ENCODE measurements around the gene JAKMIP1. TPM values are rescaled to one million over a fixed set of nuclear protein-coding genes. Genes with fewer than 3 reads are reported as not detected.

Gene JAKMIP1
- total RNA-seq, 1 experiment from 2014 or later = not detected

DNA sequence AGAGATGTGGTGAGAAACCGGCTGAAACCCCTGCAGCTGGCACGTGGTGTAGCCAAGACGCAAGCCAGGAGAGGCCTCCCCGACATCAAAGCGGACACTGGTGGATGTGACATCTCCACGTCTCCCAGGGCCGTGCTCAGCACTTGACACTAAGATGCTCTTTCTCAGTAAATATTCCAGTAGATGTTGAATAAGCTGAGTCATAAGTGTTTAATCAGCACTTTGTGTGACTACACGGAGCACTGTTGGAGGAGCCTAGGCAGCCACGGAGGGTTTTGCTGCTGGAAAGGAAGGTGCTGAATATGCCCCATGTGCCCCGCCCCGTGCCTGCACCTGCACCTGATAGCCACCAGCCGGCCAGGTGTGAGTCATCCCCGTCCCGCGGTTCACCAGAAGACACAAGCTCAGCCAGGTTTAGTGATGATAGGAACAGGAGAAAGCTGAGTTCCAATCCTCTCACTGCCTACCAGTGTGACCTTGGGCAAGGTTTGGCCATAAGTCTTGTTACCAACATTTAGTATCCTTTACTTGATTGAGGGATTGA lies 153.1 kb downstream of the JAKMIP1 start:
- H3K4me3 ChIP-seq (ENCODE audit: low read depth, low read length) = no peak overlapping the region

DNA sequence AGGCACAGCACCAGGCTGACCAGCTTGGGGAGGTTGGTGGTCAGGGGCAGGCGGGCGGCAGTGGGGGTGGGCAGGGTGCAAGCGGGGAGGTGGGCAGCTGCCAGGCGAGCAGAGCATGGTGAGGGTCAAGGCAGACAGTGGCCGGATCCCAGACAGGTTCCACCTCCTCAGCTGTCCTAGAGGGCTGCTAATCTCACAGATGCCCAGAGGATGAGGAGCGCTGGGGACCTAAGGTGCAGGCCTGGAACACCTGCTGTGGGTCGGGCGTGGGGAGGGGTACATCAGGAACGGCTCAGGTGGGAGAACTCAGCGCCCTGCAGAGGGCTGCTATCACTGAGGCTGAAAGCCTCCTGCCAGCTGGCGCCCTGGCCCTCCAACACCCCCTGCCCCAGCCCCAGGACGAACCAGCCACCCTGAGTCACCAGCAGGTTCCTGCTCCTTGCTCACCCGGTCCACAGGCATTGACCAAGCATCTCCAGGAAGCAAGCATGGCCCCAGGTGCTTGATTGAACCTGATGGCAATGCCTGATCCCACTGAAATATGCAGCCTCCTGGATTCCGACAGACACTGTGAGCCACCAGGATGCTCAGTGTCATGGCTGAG lies 153.7 kb downstream of the JAKMIP1 start:
- H3K4me1 Mint-ChIP-seq (ENCODE audit: low read depth, unreplicated experiment) = no peaks in the 10 kb centered on the region
- peaks cover 30% of the 10 kb centered on the region for H3K27me3 Mint-ChIP-seq (ENCODE audit: insufficient read depth, unreplicated experiment)
- H3K4me3 Mint-ChIP-seq (ENCODE audit: unreplicated experiment) = no peak overlapping the region
- BruUV-seq (replicated peaks) = no TSS peak
- TF ChIP-seq, protein P1, sequence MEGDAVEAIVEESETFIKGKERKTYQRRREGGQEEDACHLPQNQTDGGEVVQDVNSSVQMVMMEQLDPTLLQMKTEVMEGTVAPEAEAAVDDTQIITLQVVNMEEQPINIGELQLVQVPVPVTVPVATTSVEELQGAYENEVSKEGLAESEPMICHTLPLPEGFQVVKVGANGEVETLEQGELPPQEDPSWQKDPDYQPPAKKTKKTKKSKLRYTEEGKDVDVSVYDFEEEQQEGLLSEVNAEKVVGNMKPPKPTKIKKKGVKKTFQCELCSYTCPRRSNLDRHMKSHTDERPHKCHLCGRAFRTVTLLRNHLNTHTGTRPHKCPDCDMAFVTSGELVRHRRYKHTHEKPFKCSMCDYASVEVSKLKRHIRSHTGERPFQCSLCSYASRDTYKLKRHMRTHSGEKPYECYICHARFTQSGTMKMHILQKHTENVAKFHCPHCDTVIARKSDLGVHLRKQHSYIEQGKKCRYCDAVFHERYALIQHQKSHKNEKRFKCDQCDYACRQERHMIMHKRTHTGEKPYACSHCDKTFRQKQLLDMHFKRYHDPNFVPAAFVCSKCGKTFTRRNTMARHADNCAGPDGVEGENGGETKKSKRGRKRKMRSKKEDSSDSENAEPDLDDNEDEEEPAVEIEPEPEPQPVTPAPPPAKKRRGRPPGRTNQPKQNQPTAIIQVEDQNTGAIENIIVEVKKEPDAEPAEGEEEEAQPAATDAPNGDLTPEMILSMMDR (IDR thresholded peaks at IDR 0.05; ENCODE audit: insufficient read depth in 1 of 2, low read depth in 1 of 2, low read length in 1 of 2, severe bottlenecking in 1 of 2, unreplicated experiment in 1 of 2) = no peak
- Histone ChIP-seq H3K4me1 (no peaks in the 10 kb centered on the region), H3K27me3 (replicated peaks; ENCODE audit: control insufficient read depth, insufficient read depth, low read length) (no peaks in the 10 kb centered on the region), H3K36me3 (ENCODE audit: control insufficient read depth, insufficient read depth, low read length) (no peaks in the 10 kb centered on the region), H3K9me3 (no peaks in the 10 kb centered on the region), H3K4me3 (ENCODE audit: low read depth, low read length) (no peak overlapping the region)
- no peak for DNase-seq
- H3K27ac Mint-ChIP-seq (ENCODE audit: unreplicated experiment) = no peak overlapping the region
- CTCF ChIA-PET = no interaction called here
- POLR2A ChIA-PET = no interaction called here
- intact Hi-C loops (cut with micrococcal nuclease; ENCODE audit: unreplicated experiment) = no loop called here
- no peaks in the 10 kb centered on the region for H3K9me3 Mint-ChIP-seq (ENCODE audit: unreplicated experiment)
- no peaks in the 10 kb centered on the region for H3K36me3 Mint-ChIP-seq (ENCODE audit: insufficient read depth, unreplicated experiment)

More for the DNA sequence above, 153.1 kb downstream of the JAKMIP1 start:
- H3K4me1 ChIP-seq = no peaks in the 10 kb centered on the region
- H3K27me3 ChIP-seq (replicated peaks; ENCODE audit: control insufficient read depth, insufficient read depth, low read length) = no peaks in the 10 kb centered on the region
- CTCF ChIA-PET = no interaction called here
- Mint-ChIP-seq H3K9me3 (ENCODE audit: unreplicated experiment) (no peaks in the 10 kb centered on the region), H3K4me1 (ENCODE audit: low read depth, unreplicated experiment) (no peaks in the 10 kb centered on the region), H3K36me3 (ENCODE audit: insufficient read depth, unreplicated experiment) (no peaks in the 10 kb centered on the region), H3K27me3 (ENCODE audit: insufficient read depth, unreplicated experiment) (peaks cover 33% of the 10 kb centered on the region), H3K4me3 (ENCODE audit: unreplicated experiment) (no peak overlapping the region), H3K27ac (ENCODE audit: unreplicated experiment) (no peak overlapping the region)
- intact Hi-C loops (cut with micrococcal nuclease; ENCODE audit: unreplicated experiment) = no loop called here
- H3K36me3 ChIP-seq (ENCODE audit: control insufficient read depth, insufficient read depth, low read length) = no peaks in the 10 kb centered on the region
- BruUV-seq (replicated peaks) = no TSS peak
- no peak for DNase-seq
- POLR2A ChIA-PET = no interaction called here
- no peaks in the 10 kb centered on the region for H3K9me3 ChIP-seq
- TF ChIP-seq, protein P1 (IDR thresholded peaks at IDR 0.05; ENCODE audit: insufficient read depth in 1 of 2, low read depth in 1 of 2, low read length in 1 of 2, severe bottlenecking in 1 of 2, unreplicated experiment in 1 of 2) = no peak

DNA sequence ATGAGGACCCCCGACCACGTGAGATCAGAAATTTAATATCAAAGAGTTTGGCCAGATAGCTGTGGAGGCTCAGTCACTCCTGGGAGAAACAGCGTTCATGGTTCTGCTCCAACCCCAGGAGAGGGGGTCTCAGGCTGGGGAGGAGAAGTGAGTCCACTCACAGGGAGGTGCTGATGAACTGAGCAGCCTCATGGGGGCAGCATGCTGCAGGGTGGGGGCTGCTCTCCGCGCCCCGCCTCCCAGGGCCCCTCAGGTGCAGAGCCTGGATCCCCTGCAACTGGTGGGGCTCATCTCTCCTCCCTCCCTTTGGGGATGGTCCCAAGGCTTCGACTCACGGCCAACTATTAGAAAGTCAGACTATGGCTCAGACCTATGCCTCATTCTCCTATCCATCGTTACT lies 155.5 kb downstream of the JAKMIP1 start:
- ChIA-PET CTCF (no interaction called here), POLR2A (no interaction called here)
- intact Hi-C loops (cut with micrococcal nuclease; ENCODE audit: unreplicated experiment) = no loop called here
- H3K36me3 ChIP-seq (ENCODE audit: control insufficient read depth, insufficient read depth, low read length) = no peaks in the 10 kb centered on the region
- no TSS peak for BruUV-seq (replicated peaks)
- H3K27me3 ChIP-seq (replicated peaks; ENCODE audit: control insufficient read depth, insufficient read depth, low read length) = no peaks in the 10 kb centered on the region
- TF ChIP-seq, protein P1 (IDR thresholded peaks at IDR 0.05; ENCODE audit: insufficient read depth in 1 of 2, low read depth in 1 of 2, low read length in 1 of 2, severe bottlenecking in 1 of 2, unreplicated experiment in 1 of 2) = no peak
- no peaks in the 10 kb centered on the region for H3K9me3 ChIP-seq
- H3K9me3 Mint-ChIP-seq (ENCODE audit: unreplicated experiment) = no peaks in the 10 kb centered on the region
- H3K4me1 ChIP-seq = no peaks in the 10 kb centered on the region
- H3K27me3 Mint-ChIP-seq (ENCODE audit: insufficient read depth, unreplicated experiment) = peaks cover 35% of the 10 kb centered on the region
- H3K27ac Mint-ChIP-seq (ENCODE audit: unreplicated experiment) = no peak overlapping the region
- no peaks in the 10 kb centered on the region for H3K4me1 Mint-ChIP-seq (ENCODE audit: low read depth, unreplicated experiment)
- H3K4me3 Mint-ChIP-seq (ENCODE audit: unreplicated experiment) = no peak overlapping the region
- no peak for DNase-seq
- H3K4me3 ChIP-seq (ENCODE audit: low read depth, low read length) = no peak overlapping the region
- H3K36me3 Mint-ChIP-seq (ENCODE audit: insufficient read depth, unreplicated experiment) = no peaks in the 10 kb centered on the region
